DND-41 (cell line): Measurements from ENCODE around the gene TRPT1.

Experiments used
- CTCF ChIP-seq: IDR thresholded peaks from 2 replicates; pipeline ENCODE4 v1.5.1; 2012; ENCODE audit warnings: borderline replicate concordance, low read length, moderate library complexity, mild to moderate bottlenecking; ENCODE audit not compliant: poor library complexity, severe bottlenecking; ENCODE audit errors: extremely low read depth
- EZH2 ChIP-seq: IDR thresholded peaks from 3 replicates; pipeline ENCODE4 v1.6.1; 2012; ENCODE audit warnings: borderline replicate concordance, low read depth, mild to moderate bottlenecking, moderate library complexity, low read length, inconsistent platforms; ENCODE audit not compliant: severe bottlenecking

- peak; percentile 93 for TF ChIP-seq CTCF
- no peak for TF ChIP-seq EZH2
Observed at GRCh38 chr11:64204464-64204989, 21.5 kb downstream of the TRPT1 start.
